DND-41 (cell line): ENCODE data around the gene PPP1CB.

Experiments used
- CTCF ChIP-seq: IDR thresholded peaks from 2 replicates; pipeline ENCODE4 v1.5.1; 2012; ENCODE audit warnings: borderline replicate concordance, low read length, moderate library complexity, mild to moderate bottlenecking; ENCODE audit not compliant: poor library complexity, severe bottlenecking; ENCODE audit errors: extremely low read depth
- EZH2 ChIP-seq: IDR thresholded peaks from 3 replicates; pipeline ENCODE4 v1.6.1; 2012; ENCODE audit warnings: borderline replicate concordance, low read depth, mild to moderate bottlenecking, moderate library complexity, low read length, inconsistent platforms; ENCODE audit not compliant: severe bottlenecking

DNA sequence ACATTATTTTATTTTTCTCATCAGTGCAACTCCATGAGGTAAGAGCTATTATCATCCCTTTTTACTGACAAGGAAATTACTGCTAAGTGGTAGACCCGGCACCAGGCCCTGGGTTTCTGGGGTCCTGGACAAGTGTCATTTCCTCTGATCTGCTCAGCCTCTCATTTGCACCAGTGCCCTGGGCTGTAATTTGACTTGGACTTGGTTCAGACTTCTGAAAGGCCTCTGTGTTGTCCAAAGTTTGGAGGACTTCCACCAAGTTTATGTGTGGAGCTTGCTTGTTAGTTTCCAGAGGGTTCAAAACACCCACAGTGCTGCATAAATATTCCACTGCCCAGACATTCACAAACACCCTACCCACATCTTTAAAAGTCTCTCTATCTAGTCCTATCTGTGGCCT is 44.0 kb upstream of the PPP1CB start:
- no peak for TF ChIP-seq CTCF
- no peak for TF ChIP-seq EZH2
